ENCODE measurements around the gene LUC7L.

LUC7L gene

GRCh38 chr16:192686-193085 lies 36.6 kb downstream of the LUC7L start:
- peaks cover 6% of the 10 kb centered on the region for H3K79me1 ChIP-seq (ENCODE audit: low read depth, low read length)
- no peak overlapping the region for H3K23ac ChIP-seq (ENCODE audit: low read depth, low read length, poor library complexity)
- H3K4me3 ChIP-seq (ENCODE audit: low read length in 2 of 2) = no peak overlapping the region
- H3K9me3 ChIP-seq (replicated peaks in 1 of 2; ENCODE audit: control insufficient read depth in 2 of 2, insufficient read depth in 1 of 2, low read depth in 1 of 2, low read length in 2 of 2) = peaks cover 0 to 2% of the 10 kb centered on the region in 2 donors
- H3K9ac ChIP-seq (ENCODE audit: low read depth, low read length, poor library complexity) = no peak overlapping the region
- H3K4me1 ChIP-seq (ENCODE audit: control insufficient read depth in 2 of 2, insufficient read depth in 1 of 2, low read depth in 1 of 2, low read length in 2 of 2) = no peaks in the 10 kb centered on the region
- peaks cover 69 to 99% of the 10 kb centered on the region in 2 donors for H3K36me3 ChIP-seq (replicated peaks in 1 of 2; ENCODE audit: control insufficient read depth in 2 of 2, insufficient read depth in 2 of 2, low read length in 2 of 2)
- H2BK12ac ChIP-seq (ENCODE audit: low read length) = no peak overlapping the region
- no peak overlapping the region for H3K4ac ChIP-seq (ENCODE audit: low read length)
- H2BK5ac ChIP-seq (ENCODE audit: low read length) = no peak overlapping the region
- no peak for DNase-seq (ENCODE audit: low spot score)
- no peak overlapping the region for H3K14ac ChIP-seq (ENCODE audit: low read length)
- no peak overlapping the region for H4K91ac ChIP-seq (ENCODE audit: low read depth, low read length, poor library complexity)
- no peak overlapping the region for H2BK15ac ChIP-seq (ENCODE audit: low read length)
- H3K4me2 ChIP-seq (ENCODE audit: insufficient read depth, low read length, poor library complexity, severe bottlenecking) = no peak overlapping the region
- H2AK5ac ChIP-seq (ENCODE audit: low read depth, low read length) = no peak overlapping the region
- WGBS, 2 donors (ENCODE audit: extremely low coverage in 2 of 2, insufficient read length in 2 of 2, insufficient replicate concordance in 1 of 2) = no CpG with 5 or more reads among the region's 11 CpGs
- no peak overlapping the region for H3K27ac ChIP-seq (replicated peaks; ENCODE audit: low read length)
- H2AFZ ChIP-seq (ENCODE audit: low read length) = no peak overlapping the region
- H4K8ac ChIP-seq (ENCODE audit: low read depth, low read length) = no peak overlapping the region
- H3K18ac ChIP-seq (ENCODE audit: low read length) = no peak overlapping the region
- H3K27me3 ChIP-seq (ENCODE audit: control insufficient read depth in 3 of 3, insufficient read depth in 3 of 3, low read depth in 1 of 3, low read length in 3 of 3) = peaks cover 0 to 2% (median 0%) of the 10 kb centered on the region in 3 experiments
- no peak overlapping the region for H2BK120ac ChIP-seq (ENCODE audit: low read depth, low read length)

GRCh38 chr16:191831-192230 lies 37.4 kb downstream of the LUC7L start:
- Histone ChIP-seq H2BK120ac (ENCODE audit: low read depth, low read length) (no peak overlapping the region), H3K4me3 (ENCODE audit: low read length in 2 of 2) (no peak overlapping the region), H2BK5ac (ENCODE audit: low read length) (no peak overlapping the region), H3K27ac (replicated peaks; ENCODE audit: low read length) (no peak overlapping the region), H2BK12ac (ENCODE audit: low read length) (no peak overlapping the region), H2BK15ac (ENCODE audit: low read length) (no peak overlapping the region), H3K4me2 (ENCODE audit: insufficient read depth, low read length, poor library complexity, severe bottlenecking) (no peak overlapping the region), H3K4ac (ENCODE audit: low read length) (no peak overlapping the region), H2AFZ (ENCODE audit: low read length) (no peak overlapping the region), H3K14ac (ENCODE audit: low read length) (no peak overlapping the region), H4K91ac (ENCODE audit: low read depth, low read length, poor library complexity) (no peak overlapping the region), H4K8ac (ENCODE audit: low read depth, low read length) (no peak overlapping the region), H3K9me3 (replicated peaks in 1 of 2; ENCODE audit: control insufficient read depth in 2 of 2, insufficient read depth in 1 of 2, low read depth in 1 of 2, low read length in 2 of 2) (peaks cover 0 to 4% of the 10 kb centered on the region in 2 donors), H3K23ac (ENCODE audit: low read depth, low read length, poor library complexity) (no peak overlapping the region), H3K36me3 (replicated peaks in 1 of 2; ENCODE audit: control insufficient read depth in 2 of 2, insufficient read depth in 2 of 2, low read length in 2 of 2) (peaks cover 69 to 98% of the 10 kb centered on the region in 2 donors), H2AK5ac (ENCODE audit: low read depth, low read length) (no peak overlapping the region), H3K27me3 (ENCODE audit: control insufficient read depth in 3 of 3, insufficient read depth in 3 of 3, low read depth in 1 of 3, low read length in 3 of 3) (peaks cover 0 to 2% (median 0%) of the 10 kb centered on the region in 3 experiments), H3K18ac (ENCODE audit: low read length) (no peak overlapping the region), H3K79me1 (ENCODE audit: low read depth, low read length) (peaks cover 7% of the 10 kb centered on the region), H3K4me1 (ENCODE audit: control insufficient read depth in 2 of 2, insufficient read depth in 1 of 2, low read depth in 1 of 2, low read length in 2 of 2) (no peaks in the 10 kb centered on the region), H3K9ac (ENCODE audit: low read depth, low read length, poor library complexity) (no peak overlapping the region)
- WGBS, 2 donors (ENCODE audit: extremely low coverage in 2 of 2, insufficient read length in 2 of 2, insufficient replicate concordance in 1 of 2) = no CpG with 5 or more reads among the region's 4 CpGs
- DNase-seq (ENCODE audit: low spot score) = no peak

- Histone ChIP-seq H2BK120ac (ENCODE audit: low read depth, low read length) (no peak overlapping the region), H2AFZ (ENCODE audit: low read length) (no peak overlapping the region), H2BK12ac (ENCODE audit: low read length) (no peak overlapping the region), H3K23ac (ENCODE audit: low read depth, low read length, poor library complexity) (peak overlapping the region; percentile 31), H3K9ac (ENCODE audit: low read depth, low read length, poor library complexity) (no peak overlapping the region), H4K91ac (ENCODE audit: low read depth, low read length, poor library complexity) (no peak overlapping the region), H3K36me3 (replicated peaks in 1 of 2; ENCODE audit: control insufficient read depth in 2 of 2, insufficient read depth in 2 of 2, low read length in 2 of 2) (peaks cover 60 to 88% of the 10 kb centered on the region in 2 donors), H3K4ac (ENCODE audit: low read length) (no peak overlapping the region), H3K18ac (ENCODE audit: low read length) (no peak overlapping the region), H2BK5ac (ENCODE audit: low read length) (no peak overlapping the region), H4K8ac (ENCODE audit: low read depth, low read length) (no peak overlapping the region), H2AK5ac (ENCODE audit: low read depth, low read length) (no peak overlapping the region), H3K27me3 (ENCODE audit: control insufficient read depth in 3 of 3, insufficient read depth in 3 of 3, low read depth in 1 of 3, low read length in 3 of 3) (peaks cover 0 to 2% (median 0%) of the 10 kb centered on the region in 3 experiments), H3K4me3 (ENCODE audit: low read length in 2 of 2) (no peak overlapping the region), H2BK15ac (ENCODE audit: low read length) (no peak overlapping the region), H3K4me2 (ENCODE audit: insufficient read depth, low read length, poor library complexity, severe bottlenecking) (no peak overlapping the region), H3K14ac (ENCODE audit: low read length) (no peak overlapping the region), H3K9me3 (replicated peaks in 1 of 2; ENCODE audit: control insufficient read depth in 2 of 2, insufficient read depth in 1 of 2, low read depth in 1 of 2, low read length in 2 of 2) (peaks cover 0 to 4% of the 10 kb centered on the region in 2 donors), H3K27ac (replicated peaks; ENCODE audit: low read length) (no peak overlapping the region), H3K79me1 (ENCODE audit: low read depth, low read length) (peaks cover 5% of the 10 kb centered on the region), H3K4me1 (ENCODE audit: control insufficient read depth in 2 of 2, insufficient read depth in 1 of 2, low read depth in 1 of 2, low read length in 2 of 2) (no peaks in the 10 kb centered on the region)
- no CpG with 5 or more reads among the region's 34 CpGs for WGBS, 2 donors (ENCODE audit: extremely low coverage in 2 of 2, insufficient read length in 2 of 2, insufficient replicate concordance in 1 of 2)
- no peak for DNase-seq (ENCODE audit: low spot score)
Measured at GRCh38 chr16:189604-190186, 39.6 kb downstream of the LUC7L start.

- Histone ChIP-seq H3K4me2 (ENCODE audit: insufficient read depth, low read length, poor library complexity, severe bottlenecking) (no peak overlapping the region), H3K27me3 (ENCODE audit: control insufficient read depth in 3 of 3, insufficient read depth in 3 of 3, low read depth in 1 of 3, low read length in 3 of 3) (peaks cover 0 to 2% (median 0%) of the 10 kb centered on the region in 3 experiments), H2BK120ac (ENCODE audit: low read depth, low read length) (no peak overlapping the region), H3K9ac (ENCODE audit: low read depth, low read length, poor library complexity) (no peak overlapping the region), H3K27ac (replicated peaks; ENCODE audit: low read length) (no peak overlapping the region), H3K36me3 (replicated peaks in 1 of 2; ENCODE audit: control insufficient read depth in 2 of 2, insufficient read depth in 2 of 2, low read length in 2 of 2) (peaks cover 60 to 86% of the 10 kb centered on the region in 2 donors), H2BK15ac (ENCODE audit: low read length) (no peak overlapping the region), H3K18ac (ENCODE audit: low read length) (no peak overlapping the region), H3K79me1 (ENCODE audit: low read depth, low read length) (peaks cover 5% of the 10 kb centered on the region), H3K4me1 (ENCODE audit: control insufficient read depth in 2 of 2, insufficient read depth in 1 of 2, low read depth in 1 of 2, low read length in 2 of 2) (peaks cover 0 to 2% of the 10 kb centered on the region in 2 donors), H3K4me3 (ENCODE audit: low read length in 2 of 2) (no peak overlapping the region), H4K8ac (ENCODE audit: low read depth, low read length) (no peak overlapping the region), H2BK12ac (ENCODE audit: low read length) (no peak overlapping the region), H2AK5ac (ENCODE audit: low read depth, low read length) (no peak overlapping the region), H3K14ac (ENCODE audit: low read length) (no peak overlapping the region), H3K23ac (ENCODE audit: low read depth, low read length, poor library complexity) (no peak overlapping the region), H4K91ac (ENCODE audit: low read depth, low read length, poor library complexity) (no peak overlapping the region), H3K4ac (ENCODE audit: low read length) (no peak overlapping the region), H2AFZ (ENCODE audit: low read length) (no peak overlapping the region), H2BK5ac (ENCODE audit: low read length) (no peak overlapping the region), H3K9me3 (replicated peaks in 1 of 2; ENCODE audit: control insufficient read depth in 2 of 2, insufficient read depth in 1 of 2, low read depth in 1 of 2, low read length in 2 of 2) (peaks cover 0 to 4% of the 10 kb centered on the region in 2 donors)
- no peak for DNase-seq (ENCODE audit: low spot score)
- WGBS, 2 donors (ENCODE audit: extremely low coverage in 2 of 2, insufficient read length in 2 of 2, insufficient replicate concordance in 1 of 2) = no CpG with 5 or more reads among the region's 8 CpGs
Measured at GRCh38 chr16:188674-189073, 40.6 kb downstream of the LUC7L start.

All from neuronal stem cell (in vitro differentiated cells).